Rectal smooth muscle tissue (tissue), 1 donor: Measurements from ENCODE around the gene DRD5.
"Not testable (repeated sequence)": the region's sequence is repeated elsewhere in the genome, so short reads cannot be mapped to it uniquely, and the experiment has no call there.

Experiments used
- H3K27ac ChIP-seq: one replicate; pipeline ENCODE4 v1.7.0; 2013; ENCODE audit warnings: low read depth, low read length, inconsistent platforms
- H3K27me3 ChIP-seq: one replicate; pipeline ENCODE4 v1.7.0; 2013; ENCODE audit warnings: low read length; ENCODE audit not compliant: control insufficient read depth, insufficient read depth
- H3K36me3 ChIP-seq: one replicate; pipeline ENCODE4 v1.7.0; 2013; ENCODE audit warnings: low read length; ENCODE audit not compliant: control insufficient read depth, insufficient read depth
- H3K4me1 ChIP-seq: one replicate; pipeline ENCODE4 v1.7.0; 2013; ENCODE audit warnings: low read length; ENCODE audit not compliant: control insufficient read depth, insufficient read depth
- H3K4me3 ChIP-seq: one replicate; pipeline ENCODE4 v1.7.0; 2013; ENCODE audit warnings: low read length
- H3K9ac ChIP-seq: one replicate; pipeline ENCODE4 v1.7.0; 2013; ENCODE audit warnings: low read length

DRD5 gene

DNA sequence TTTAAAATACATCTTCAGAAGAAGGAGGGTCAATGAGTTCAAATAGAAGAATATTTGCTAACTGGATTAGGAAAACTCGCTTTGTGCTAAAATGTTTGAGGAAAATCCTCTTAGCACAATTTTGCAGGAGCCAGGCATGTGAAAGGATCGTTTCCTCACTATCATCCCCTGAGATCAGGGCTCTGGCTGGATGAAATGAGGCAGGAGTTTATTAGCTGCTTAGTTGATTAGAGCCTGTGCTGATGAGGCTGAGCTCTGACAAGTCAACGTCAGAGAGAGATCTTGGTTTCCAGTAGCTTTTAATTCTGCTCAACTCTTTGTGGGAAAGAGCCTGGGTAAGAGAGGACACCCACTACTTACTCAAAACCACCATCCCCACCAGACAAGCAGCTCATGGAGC is 8.0 kb upstream of the DRD5 start:
- Histone ChIP-seq H3K9ac (no peak overlapping the region), H3K27me3 (no peaks in the 10 kb centered on the region), H3K4me1 (no peaks in the 10 kb centered on the region), H3K36me3 (no peaks in the 10 kb centered on the region), H3K4me3 (no peak overlapping the region), H3K27ac (no peak overlapping the region)

DNA sequence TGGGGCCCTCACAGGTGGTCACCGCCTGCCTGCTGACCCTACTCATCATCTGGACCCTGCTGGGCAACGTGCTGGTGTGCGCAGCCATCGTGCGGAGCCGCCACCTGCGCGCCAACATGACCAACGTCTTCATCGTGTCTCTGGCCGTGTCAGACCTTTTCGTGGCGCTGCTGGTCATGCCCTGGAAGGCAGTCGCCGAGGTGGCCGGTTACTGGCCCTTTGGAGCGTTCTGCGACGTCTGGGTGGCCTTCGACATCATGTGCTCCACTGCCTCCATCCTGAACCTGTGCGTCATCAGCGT is 652 bp downstream of the DRD5 start:
- Histone ChIP-seq H3K9ac (no peak overlapping the region), H3K4me3 (no peak overlapping the region), H3K27ac (no peak overlapping the region), H3K36me3 (no peaks in the 10 kb centered on the region), H3K4me1 (no peaks in the 10 kb centered on the region), H3K27me3 (peaks cover 5% of the 10 kb centered on the region)

DNA sequence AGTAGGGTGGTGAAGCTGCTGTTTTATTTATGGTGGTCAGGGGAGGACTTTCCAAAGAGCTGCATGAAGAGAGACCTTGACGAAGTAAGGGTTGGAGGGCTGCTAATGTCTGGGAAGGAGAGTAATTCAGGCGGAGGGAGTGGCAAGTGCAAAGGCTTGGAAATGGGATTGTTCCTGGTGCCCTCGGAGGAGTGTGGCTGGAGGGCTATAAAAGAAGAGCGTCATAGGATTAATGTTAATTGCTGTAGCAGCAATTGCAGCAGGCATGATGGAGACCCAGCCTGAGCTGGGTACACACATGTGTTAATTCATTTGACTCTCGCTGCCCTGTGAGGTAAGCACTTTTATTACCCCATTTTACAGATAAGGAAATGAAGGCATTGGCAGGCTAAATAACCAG is 4.5 kb downstream of the DRD5 start:
- H3K4me3 ChIP-seq, H3K27me3 ChIP-seq, H3K4me1 ChIP-seq, H3K9ac ChIP-seq, H3K27ac ChIP-seq, H3K36me3 ChIP-seq: not testable (repeated sequence)

DNA sequence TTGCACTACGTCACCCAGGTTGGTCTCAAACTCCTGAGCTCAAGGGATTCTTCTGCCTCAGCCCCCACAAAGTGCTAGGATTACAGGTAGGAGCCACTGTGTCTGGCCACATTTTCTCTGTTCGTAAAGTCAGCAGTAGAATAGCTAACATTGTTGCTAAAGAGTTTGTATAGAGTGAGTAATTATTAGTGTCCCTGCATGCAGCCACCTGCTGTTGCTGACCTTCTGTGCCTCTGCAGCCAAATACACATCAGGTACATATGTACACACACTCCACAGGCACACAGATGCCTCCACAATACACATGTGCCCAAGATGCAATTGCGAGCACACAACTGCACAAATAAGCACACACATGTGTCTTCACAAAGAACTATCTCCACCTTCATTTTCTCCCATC is 10.9 kb downstream of the DRD5 start:
- Histone ChIP-seq H3K27ac (no peak overlapping the region), H3K36me3 (no peaks in the 10 kb centered on the region), H3K4me3 (no peak overlapping the region), H3K9ac (no peak overlapping the region), H3K27me3 (no peaks in the 10 kb centered on the region), H3K4me1 (no peaks in the 10 kb centered on the region)

DNA sequence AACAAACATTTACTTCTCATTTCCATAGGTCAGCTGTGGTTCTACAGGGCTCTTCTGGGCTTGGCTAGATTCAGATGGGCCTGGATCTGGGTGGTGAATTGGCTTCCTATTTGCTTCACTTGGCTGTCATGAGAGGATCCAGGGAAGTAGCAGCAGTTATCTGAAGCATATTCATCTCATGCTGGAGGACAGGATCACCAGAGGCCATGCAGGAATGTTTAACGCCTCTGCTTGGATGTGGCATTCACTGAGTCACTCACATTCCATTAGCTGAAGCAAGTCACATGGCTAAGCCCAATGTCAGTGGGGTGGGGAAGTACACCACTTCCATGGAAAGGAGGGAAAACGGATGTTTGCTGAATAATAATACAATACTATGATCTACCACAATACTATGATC is 15.2 kb downstream of the DRD5 start:
- H3K4me1 ChIP-seq, H3K9ac ChIP-seq, H3K27ac ChIP-seq, H3K27me3 ChIP-seq, H3K4me3 ChIP-seq, H3K36me3 ChIP-seq: not testable (repeated sequence)

DNA sequence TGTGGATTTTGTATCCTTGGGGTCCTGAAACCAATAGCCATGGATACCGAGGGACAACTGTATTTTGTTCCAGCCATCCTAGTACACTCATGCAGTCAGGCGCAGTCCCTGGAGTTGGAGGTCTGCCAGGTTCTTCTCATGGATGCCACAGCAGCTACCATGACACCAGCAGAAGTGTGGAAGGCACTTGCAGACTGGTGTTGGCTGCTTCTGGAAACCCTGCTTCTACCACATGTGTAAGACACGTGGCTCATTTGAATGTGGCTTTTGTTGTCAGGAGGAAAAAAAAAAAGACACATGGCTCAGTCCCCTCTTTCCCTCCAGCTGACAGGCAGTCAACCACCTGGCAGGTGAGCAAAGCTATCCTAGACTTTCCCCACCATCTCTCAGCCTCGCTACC is 19.4 kb downstream of the DRD5 start:
- H3K9ac ChIP-seq: no peak overlapping the region
- H3K4me3 ChIP-seq: no peak overlapping the region
- H3K36me3 ChIP-seq: no peaks in the 10 kb centered on the region
- H3K4me1 ChIP-seq: no peaks in the 10 kb centered on the region
- H3K27me3 ChIP-seq: no peaks in the 10 kb centered on the region
- H3K27ac ChIP-seq: no peak overlapping the region

DNA sequence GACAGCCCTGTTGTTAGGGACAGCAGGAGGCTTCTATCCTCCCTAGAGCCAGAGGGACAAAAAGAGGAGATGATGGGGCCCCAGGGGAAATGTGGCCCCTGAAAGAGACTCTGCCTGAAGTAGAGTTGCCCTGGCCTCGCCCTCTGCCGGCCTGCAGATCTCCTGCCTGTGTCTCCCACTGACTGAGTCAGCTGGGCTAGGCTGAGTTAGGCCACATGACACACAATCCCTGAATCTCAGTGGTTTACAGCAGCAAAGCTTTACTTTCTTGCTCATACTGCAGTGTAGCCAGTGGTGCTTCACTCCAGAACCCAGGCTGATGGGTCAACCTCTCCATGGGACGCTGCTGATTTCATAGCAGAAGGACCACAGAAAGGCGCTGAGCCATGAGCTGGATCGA is 23.5 kb downstream of the DRD5 start:
- Histone ChIP-seq H3K4me1 (no peaks in the 10 kb centered on the region), H3K4me3 (no peak overlapping the region), H3K36me3 (no peaks in the 10 kb centered on the region), H3K9ac (no peak overlapping the region), H3K27ac (no peak overlapping the region), H3K27me3 (no peaks in the 10 kb centered on the region)

DNA sequence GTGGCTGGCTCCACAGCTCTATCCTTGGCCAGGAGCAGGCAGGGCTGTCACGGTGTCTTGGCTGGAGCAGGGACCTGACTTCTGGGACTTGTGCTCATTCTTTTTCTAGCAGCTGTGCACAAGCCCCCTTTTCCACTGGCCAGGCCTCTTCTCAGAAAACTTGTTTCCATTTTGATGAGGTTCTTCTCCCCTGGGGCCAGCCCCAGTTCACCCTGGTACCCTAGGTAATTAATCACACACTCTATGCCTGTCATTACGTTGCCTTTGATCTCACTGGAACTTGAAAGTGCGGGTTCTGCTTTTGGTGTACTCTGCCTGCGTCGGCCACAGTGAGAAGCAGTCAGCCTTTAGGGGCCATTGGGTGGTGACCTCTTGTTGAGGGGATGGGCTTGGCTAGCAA is 26.6 kb downstream of the DRD5 start:
- Histone ChIP-seq H3K9ac (no peak overlapping the region), H3K27ac (no peak overlapping the region), H3K4me3 (no peak overlapping the region), H3K36me3 (no peaks in the 10 kb centered on the region), H3K27me3 (no peaks in the 10 kb centered on the region), H3K4me1 (no peaks in the 10 kb centered on the region)

DNA sequence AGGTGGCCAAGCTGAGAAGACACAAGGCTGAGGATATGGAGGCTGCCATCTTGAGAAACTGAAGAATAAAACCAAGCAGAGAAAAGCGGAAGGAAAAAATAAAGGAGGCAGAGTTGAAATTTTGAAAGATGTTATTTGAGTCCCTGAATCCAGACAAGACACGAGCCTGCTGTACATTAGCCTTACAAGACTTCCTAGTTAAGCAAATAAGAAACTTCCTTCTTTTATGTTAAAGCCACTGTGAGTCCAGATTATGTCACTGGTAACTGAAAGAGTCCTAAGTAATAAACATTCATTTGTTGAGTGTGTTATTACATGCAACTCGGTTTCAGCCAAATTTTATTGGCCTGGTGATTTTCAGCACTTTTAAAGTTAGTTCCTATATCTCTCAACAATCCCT is 30.4 kb downstream of the DRD5 start:
- Histone ChIP-seq H3K4me1 (no peaks in the 10 kb centered on the region), H3K27ac (no peak overlapping the region), H3K27me3 (peaks cover 2% of the 10 kb centered on the region), H3K4me3 (no peak overlapping the region), H3K9ac (no peak overlapping the region), H3K36me3 (no peaks in the 10 kb centered on the region)

DNA sequence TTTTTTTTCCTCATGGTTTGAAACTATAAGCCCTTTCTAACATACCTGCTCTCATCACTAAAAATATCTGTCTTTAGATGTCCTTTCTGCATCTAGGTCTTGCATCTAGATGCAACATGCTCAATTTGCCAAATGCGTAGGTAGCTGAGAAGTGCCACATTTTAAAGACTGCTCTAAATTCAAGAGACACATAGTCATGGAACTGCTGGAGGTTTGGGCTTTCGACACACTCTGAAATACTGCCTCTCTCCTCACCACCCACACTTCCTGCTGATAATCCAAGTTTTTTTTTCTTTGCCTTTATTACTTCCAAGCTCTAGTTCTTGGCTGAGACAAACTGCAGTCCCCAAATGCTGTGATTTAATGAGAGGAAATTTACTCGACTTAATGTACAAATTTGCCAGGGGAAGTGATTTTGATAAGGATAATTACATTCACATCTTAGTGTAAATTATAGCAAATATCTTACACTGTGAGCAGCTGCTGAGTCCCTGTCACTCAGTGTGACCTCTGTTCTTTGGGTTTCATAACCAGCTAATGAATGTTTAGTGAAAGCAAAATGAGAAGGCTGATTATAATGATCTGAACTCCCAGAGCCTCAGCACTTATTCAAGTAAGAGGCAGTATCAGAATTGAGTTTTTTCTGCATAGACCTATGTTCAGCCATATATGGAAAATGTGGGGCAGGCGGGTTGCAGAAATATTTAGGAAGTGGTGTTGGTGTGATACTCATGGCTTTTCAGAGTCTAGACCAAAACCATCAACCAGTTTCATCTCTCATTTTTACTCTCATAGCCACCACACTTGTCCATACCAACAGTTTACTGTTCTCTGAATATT is 31.3 kb downstream of the DRD5 start:
- Histone ChIP-seq H3K4me3 (no peak overlapping the region), H3K4me1 (no peaks in the 10 kb centered on the region), H3K9ac (no peak overlapping the region), H3K27me3 (peaks cover 2% of the 10 kb centered on the region), H3K36me3 (no peaks in the 10 kb centered on the region), H3K27ac (no peak overlapping the region)

DNA sequence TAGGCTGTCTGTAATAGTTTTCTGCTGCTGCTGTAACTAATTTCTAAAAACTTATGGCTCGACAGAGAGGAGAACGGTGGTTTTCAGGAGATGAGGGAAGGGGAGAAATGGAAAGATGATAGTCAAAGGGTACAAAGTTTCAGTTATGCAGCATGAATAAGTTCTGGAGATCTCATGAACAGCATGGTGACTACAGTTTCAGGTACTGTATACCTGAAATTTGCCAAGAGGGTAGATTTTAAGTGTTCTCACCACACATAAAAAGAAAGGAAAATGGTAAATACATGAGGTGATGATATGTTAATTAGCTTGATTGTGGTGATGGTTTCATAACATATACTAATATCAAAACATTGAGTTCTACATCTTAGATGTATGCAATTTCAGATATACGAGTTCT is 34.9 kb downstream of the DRD5 start:
- H3K27ac ChIP-seq: no peak overlapping the region

DNA sequence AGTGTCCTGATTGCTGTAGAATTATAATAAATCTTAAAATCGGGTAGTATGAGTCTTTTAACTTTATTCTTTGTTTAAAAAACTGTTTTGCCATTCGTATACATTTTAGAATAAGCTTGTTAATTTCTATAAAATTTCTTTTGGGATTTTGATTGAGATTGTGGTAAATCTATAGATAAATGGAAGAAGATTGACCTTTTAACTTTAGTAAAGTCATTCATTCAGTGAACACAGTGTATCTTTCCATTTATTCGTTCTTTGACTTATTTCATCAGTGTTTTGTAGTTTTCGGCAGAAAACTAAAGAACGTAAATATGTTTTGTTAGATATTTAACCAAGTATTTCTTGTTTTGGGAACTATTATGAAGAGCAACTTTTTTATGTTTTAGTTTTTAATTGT is 38.9 kb downstream of the DRD5 start:
- Histone ChIP-seq H3K4me3 (no peak overlapping the region), H3K27me3 (no peaks in the 10 kb centered on the region), H3K4me1 (no peaks in the 10 kb centered on the region), H3K36me3 (no peaks in the 10 kb centered on the region), H3K9ac (no peak overlapping the region), H3K27ac (no peak overlapping the region)

More for the DNA sequence above, 34.9 kb downstream of the DRD5 start:
- H3K36me3 ChIP-seq: no peaks in the 10 kb centered on the region
- no peaks in the 10 kb centered on the region for H3K4me1 ChIP-seq
- H3K27me3 ChIP-seq: peaks cover 2% of the 10 kb centered on the region
- H3K9ac ChIP-seq: no peak overlapping the region
- no peak overlapping the region for H3K4me3 ChIP-seq

DNA sequence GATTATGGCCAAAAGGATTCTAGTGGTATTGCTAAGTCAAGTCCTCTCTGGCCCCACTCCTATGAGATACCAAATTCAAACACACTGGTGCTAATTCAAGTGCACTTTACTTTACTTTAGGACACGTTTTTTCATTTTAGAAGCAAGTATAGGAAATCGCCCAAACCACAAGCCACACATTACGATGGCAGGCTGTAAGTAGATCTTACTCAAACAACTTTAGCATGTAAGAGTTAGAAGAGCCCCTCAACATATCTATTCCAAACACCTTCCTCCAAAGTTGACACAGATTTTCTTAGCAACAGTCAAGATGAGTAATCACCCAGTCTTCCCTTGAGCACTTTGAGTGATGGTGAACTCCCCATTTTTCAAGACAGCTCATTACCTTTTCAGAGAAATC is 43.6 kb downstream of the DRD5 start:
- Histone ChIP-seq H3K36me3 (no peaks in the 10 kb centered on the region), H3K9ac (no peak overlapping the region), H3K27me3 (no peaks in the 10 kb centered on the region)

More for the DNA sequence above, 43.6 kb downstream of the DRD5 start:
- Histone ChIP-seq H3K4me3 (no peak overlapping the region), H3K4me1 (no peaks in the 10 kb centered on the region), H3K27ac (no peak overlapping the region)
